ENCODE measurements around the gene KRTAP20-1.

The KRTAP20-1 gene

GRCh38 chr21:30616125-30616524 lies at the start of gene KRTAP20-1:
Gene KRTAP20-1 (plus strand): TSS chr21:30616425. CDS start chr21:30616455, 30 bp downstream.
- DNase-seq: no peak

GRCh38 chr21:30567617-30568016 lies 48.6 kb upstream of the KRTAP20-1 start:
- no peak for DNase-seq

GRCh38 chr21:30577766-30578165 lies 38.5 kb upstream of the KRTAP20-1 start:
- DNase-seq: no peak

- DNase-seq: no peak
Observed at GRCh38 chr21:30579346-30579745, 36.9 kb upstream of the KRTAP20-1 start.

- DNase-seq: no peak
Observed at GRCh38 chr21:30580132-30580531, 36.1 kb upstream of the KRTAP20-1 start.

- no peak for DNase-seq
Observed at GRCh38 chr21:30582870-30583269, 33.4 kb upstream of the KRTAP20-1 start.

GRCh38 chr21:30590297-30590696 lies 25.9 kb upstream of the KRTAP20-1 start, which contains the start of gene KRTAP22-2:
Gene KRTAP22-2 (minus strand): TSS chr21:30590397.
- no peak for DNase-seq

GRCh38 chr21:30592140-30592539 lies 24.1 kb upstream of the KRTAP20-1 start, which contains the start of gene KRTAP6-3:
Gene KRTAP6-3 (plus strand): TSS chr21:30592440. CDS start chr21:30592446, 6 bp downstream.
- DNase-seq: no peak

- no peak for DNase-seq
Observed at GRCh38 chr21:30598802-30599201, 17.4 kb upstream of the KRTAP20-1 start, which contains the start of gene KRTAP6-2. Gene KRTAP6-2 (minus strand): TSS chr21:30598902. CDS start chr21:30598874, 28 bp downstream.

- DNase-seq: no peak
Observed at GRCh38 chr21:30600787-30601186, 15.4 kb upstream of the KRTAP20-1 start, which contains the start of gene KRTAP22-1. Gene KRTAP22-1 (plus strand): TSS chr21:30601087.

- DNase-seq: no peak
Observed at GRCh38 chr21:30605968-30606367, 10.3 kb upstream of the KRTAP20-1 start.

GRCh38 chr21:30612132-30612531 lies 4.1 kb upstream of the KRTAP20-1 start:
- no peak for DNase-seq

GRCh38 chr21:30613836-30614235 lies 2.4 kb upstream of the KRTAP20-1 start, which contains the start of gene KRTAP6-1:
Gene KRTAP6-1 (minus strand): TSS chr21:30613930. CDS start chr21:30613904, 26 bp downstream.
- DNase-seq: no peak

- no peak for DNase-seq
Observed at GRCh38 chr21:30615199-30615598, 1.0 kb upstream of the KRTAP20-1 start.

- DNase-seq: no peak
Observed at GRCh38 chr21:30620080-30620479, 3.9 kb downstream of the KRTAP20-1 start.

- DNase-seq: no peak
Observed at GRCh38 chr21:30620522-30620921, 4.3 kb downstream of the KRTAP20-1 start, which contains the start of gene KRTAP20-4. Gene KRTAP20-4 (plus strand): TSS chr21:30620627.

- DNase-seq: no peak
Observed at GRCh38 chr21:30623362-30623761, 7.1 kb downstream of the KRTAP20-1 start.

- no peak for DNase-seq
Observed at GRCh38 chr21:30625449-30626165, 9.4 kb downstream of the KRTAP20-1 start.

GRCh38 chr21:30628109-30628508 lies 11.9 kb downstream of the KRTAP20-1 start:
- DNase-seq: no peak

- no peak for DNase-seq
Observed at GRCh38 chr21:30629200-30629599, 13.0 kb downstream of the KRTAP20-1 start.

- DNase-seq: no peak
Observed at GRCh38 chr21:30634906-30635305, 18.7 kb downstream of the KRTAP20-1 start, which contains the start of gene KRTAP20-2. Gene KRTAP20-2 (plus strand): TSS chr21:30635206. CDS start chr21:30635264, 58 bp downstream.

GRCh38 chr21:30638686-30639085 lies 22.5 kb downstream of the KRTAP20-1 start:
- no peak for DNase-seq

GRCh38 chr21:30642564-30642963 lies 26.3 kb downstream of the KRTAP20-1 start, which contains the start of gene KRTAP20-3:
Gene KRTAP20-3 (plus strand): TSS chr21:30642864.
- DNase-seq: no peak

- no peak for DNase-seq
Observed at GRCh38 chr21:30646904-30647414, 30.7 kb downstream of the KRTAP20-1 start.
